ENCODE data around the gene VSTM2B.
"Not testable (repeated sequence)": the region's sequence is repeated elsewhere in the genome, so short reads cannot be mapped to it uniquely, and the experiment has no call there.

The VSTM2B gene

GRCh38 chr19:29548483-29549085, 22.8 kb downstream of the VSTM2B start:
- DNase-seq, result no peak

- DNase-seq, result no peak
Observed at GRCh38 chr19:29549105-29550070, 23.6 kb downstream of the VSTM2B start.

GRCh38 chr19:29550896-29551295, 25.1 kb downstream of the VSTM2B start:
- DNase-seq, result no peak

GRCh38 chr19:29551774-29552173, 26.0 kb downstream of the VSTM2B start:
- no peak for DNase-seq

GRCh38 chr19:29552454-29553280, 26.9 kb downstream of the VSTM2B start:
- no peak for DNase-seq

- DNase-seq, result no peak
Observed at GRCh38 chr19:29554149-29554548, 28.4 kb downstream of the VSTM2B start.

GRCh38 chr19:29559110-29559509, 33.3 kb downstream of the VSTM2B start:
- not testable (repeated sequence) for DNase-seq

- DNase-seq, result no peak
Observed at GRCh38 chr19:29559743-29560142, 33.9 kb downstream of the VSTM2B start.

- DNase-seq, result no peak
Observed at GRCh38 chr19:29560313-29561075, 34.7 kb downstream of the VSTM2B start.

- DNase-seq, result no peak
Observed at GRCh38 chr19:29561601-29562000, 35.8 kb downstream of the VSTM2B start.

GRCh38 chr19:29562299-29563297, 36.8 kb downstream of the VSTM2B start:
- DNase-seq, result no peak

- DNase-seq, result no peak
Observed at GRCh38 chr19:29563486-29564101, 37.8 kb downstream of the VSTM2B start.

- no peak for DNase-seq
Observed at GRCh38 chr19:29564574-29565005, 38.8 kb downstream of the VSTM2B start.

GRCh38 chr19:29565171-29565570, 39.4 kb downstream of the VSTM2B start:
- no peak for DNase-seq

GRCh38 chr19:29566496-29567054, 40.8 kb downstream of the VSTM2B start:
- DNase-seq, result no peak

- no peak for DNase-seq
Observed at GRCh38 chr19:29567366-29567915, 41.6 kb downstream of the VSTM2B start.

- DNase-seq, result no peak
Observed at GRCh38 chr19:29568036-29569025, 42.5 kb downstream of the VSTM2B start.

- no peak for DNase-seq
Observed at GRCh38 chr19:29569038-29569911, 43.5 kb downstream of the VSTM2B start.
